ENCODE data around the gene TMEFF2.

Gene TMEFF2

GRCh38 chr2:192013211-192013610, 181.5 kb downstream of the TMEFF2 start:
- TF ChIP-seq CTCF (IDR thresholded peaks at IDR 0.05): no peak
- Histone ChIP-seq H3K36me3 (ENCODE audit: control insufficient read depth, insufficient read depth, low read length) (no peaks in the 10 kb centered on the region), H3K79me2 (no peaks in the 10 kb centered on the region), H3K27me3 (ENCODE audit: control insufficient read depth, insufficient read depth, low read length) (no peaks in the 10 kb centered on the region), H3K4me2 (ENCODE audit: low read length) (no peak overlapping the region), H3K27ac (no peak overlapping the region), H3K9ac (no peak overlapping the region), H3K4me3 (ENCODE audit: low read depth, low read length) (no peak overlapping the region), H2AFZ (no peak overlapping the region), H3K4me1 (no peaks in the 10 kb centered on the region), H3K9me3 (ENCODE audit: control insufficient read depth, low read length) (no peaks in the 10 kb centered on the region)

- H3K4me2 ChIP-seq (ENCODE audit: low read length): no peak overlapping the region
- H3K36me3 ChIP-seq (ENCODE audit: control insufficient read depth, insufficient read depth, low read length): no peaks in the 10 kb centered on the region
- no peak overlapping the region for H3K9ac ChIP-seq
- no peaks in the 10 kb centered on the region for H3K9me3 ChIP-seq (ENCODE audit: control insufficient read depth, low read length)
- no peaks in the 10 kb centered on the region for H3K4me1 ChIP-seq
- no peaks in the 10 kb centered on the region for H3K79me2 ChIP-seq
- H3K27me3 ChIP-seq (ENCODE audit: control insufficient read depth, insufficient read depth, low read length): no peaks in the 10 kb centered on the region
- H3K27ac ChIP-seq: no peak overlapping the region
- H2AFZ ChIP-seq: no peak overlapping the region
- H3K4me3 ChIP-seq (ENCODE audit: low read depth, low read length): no peak overlapping the region
- no peak for TF ChIP-seq CTCF (IDR thresholded peaks at IDR 0.05)
These were observed 183.5 kb downstream of the TMEFF2 start for GRCh38 chr2:192011196-192011595.

- Histone ChIP-seq H3K9me3 (ENCODE audit: control insufficient read depth, low read length) (no peaks in the 10 kb centered on the region), H3K36me3 (ENCODE audit: control insufficient read depth, insufficient read depth, low read length) (no peaks in the 10 kb centered on the region), H3K4me1 (no peaks in the 10 kb centered on the region), H3K27ac (no peak overlapping the region), H3K27me3 (ENCODE audit: control insufficient read depth, insufficient read depth, low read length) (no peaks in the 10 kb centered on the region), H3K79me2 (no peaks in the 10 kb centered on the region), H3K4me3 (ENCODE audit: low read depth, low read length) (no peak overlapping the region), H3K4me2 (ENCODE audit: low read length) (no peak overlapping the region), H3K9ac (no peak overlapping the region), H2AFZ (no peak overlapping the region)
- TF ChIP-seq CTCF (IDR thresholded peaks at IDR 0.05): no peak
These were observed 184.7 kb downstream of the TMEFF2 start for GRCh38 chr2:192010073-192010472.

GRCh38 chr2:192007581-192008228, 187.0 kb downstream of the TMEFF2 start:
- Histone ChIP-seq H3K4me1 (no peaks in the 10 kb centered on the region), H3K9ac (no peak overlapping the region), H3K36me3 (ENCODE audit: control insufficient read depth, insufficient read depth, low read length) (no peaks in the 10 kb centered on the region), H3K4me2 (ENCODE audit: low read length) (no peak overlapping the region), H3K27ac (no peak overlapping the region), H2AFZ (no peak overlapping the region), H3K79me2 (no peaks in the 10 kb centered on the region), H3K9me3 (ENCODE audit: control insufficient read depth, low read length) (no peaks in the 10 kb centered on the region), H3K4me3 (ENCODE audit: low read depth, low read length) (no peak overlapping the region), H3K27me3 (ENCODE audit: control insufficient read depth, insufficient read depth, low read length) (no peaks in the 10 kb centered on the region)
- TF ChIP-seq CTCF (IDR thresholded peaks at IDR 0.05): no peak

GRCh38 chr2:192005211-192005610, 189.5 kb downstream of the TMEFF2 start:
- Histone ChIP-seq H3K4me2 (ENCODE audit: low read length) (no peak overlapping the region), H3K9me3 (ENCODE audit: control insufficient read depth, low read length) (no peaks in the 10 kb centered on the region), H2AFZ (no peak overlapping the region), H3K27ac (no peak overlapping the region), H3K79me2 (no peaks in the 10 kb centered on the region), H3K27me3 (ENCODE audit: control insufficient read depth, insufficient read depth, low read length) (no peaks in the 10 kb centered on the region), H3K4me3 (ENCODE audit: low read depth, low read length) (no peak overlapping the region), H3K36me3 (ENCODE audit: control insufficient read depth, insufficient read depth, low read length) (no peaks in the 10 kb centered on the region), H3K4me1 (no peaks in the 10 kb centered on the region), H3K9ac (no peak overlapping the region)
- no peak for TF ChIP-seq CTCF (IDR thresholded peaks at IDR 0.05)
